ENCODE measurements around the gene COQ5.

Gene COQ5

DNA sequence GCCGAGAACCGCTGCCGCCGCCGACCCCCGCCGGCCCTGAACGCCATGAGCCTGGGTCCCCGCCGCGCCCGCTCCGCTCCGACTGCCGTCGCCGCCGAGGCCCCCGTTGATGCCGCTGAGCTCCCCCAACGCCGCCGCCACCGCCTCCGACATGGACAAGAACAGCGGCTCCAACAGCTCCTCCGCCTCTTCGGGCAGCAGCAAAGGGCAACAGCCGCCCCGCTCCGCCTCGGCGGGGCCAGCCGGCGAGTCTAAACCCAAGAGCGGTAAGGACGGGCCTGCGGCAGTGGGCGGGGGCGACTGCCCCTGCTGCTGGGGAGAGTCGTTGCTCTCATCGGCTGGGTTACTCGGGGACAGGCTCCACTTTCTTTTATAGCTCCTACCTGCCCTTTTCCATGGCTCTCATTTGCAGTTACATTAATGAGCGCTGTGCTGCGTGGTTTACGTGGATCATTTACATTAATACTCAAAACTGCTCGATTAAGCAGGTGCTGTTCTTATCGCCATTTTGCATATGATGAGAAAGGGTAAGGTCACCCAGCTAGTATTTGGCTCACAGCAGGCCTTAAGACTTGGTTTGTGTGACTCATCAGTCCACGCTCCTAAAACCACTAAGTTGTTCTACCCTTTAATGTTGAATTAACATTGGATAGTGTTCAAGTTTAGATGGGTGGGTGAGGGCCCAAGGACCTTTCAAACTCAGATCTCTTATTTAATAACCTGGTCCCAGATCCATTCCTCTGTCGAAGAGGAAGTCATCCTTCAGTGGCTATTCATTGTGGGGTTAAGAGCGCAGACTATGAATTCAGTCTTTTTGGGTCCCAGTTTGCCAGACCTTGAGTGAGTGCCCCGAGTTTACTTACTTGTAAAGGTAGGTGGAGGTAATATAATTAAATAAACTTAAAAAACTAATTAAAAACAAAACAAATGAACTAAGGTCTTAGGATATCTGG is 6.0 kb upstream of the COQ5 start (continued):
- TF ChIP-seq ZNF311 (tag by site-specific recombination; IDR thresholded peaks at IDR 0.05; ENCODE audit: borderline replicate concordance), result no peak
- TF ChIP-seq TCF7L2 (IDR thresholded peaks at IDR 0.05; ENCODE audit: borderline replicate concordance, low read depth, low read length), result no peak
- TF ChIP-seq YY1 (tag by site-specific recombination; IDR thresholded peaks at IDR 0.05), result no peak
- no peak; the same call in 1 of the 2 replicates for TF ChIP-seq KLF8 (tag by site-specific recombination; IDR thresholded peaks at IDR 0.05)
- TF ChIP-seq ZNF202 (tag by site-specific recombination; IDR thresholded peaks at IDR 0.05; ENCODE audit: borderline replicate concordance), result no peak
- no peak for TF ChIP-seq ZNF239 (tag by site-specific recombination; IDR thresholded peaks at IDR 0.05)
- TF ChIP-seq OVOL3 (tag by site-specific recombination; IDR thresholded peaks at IDR 0.05), result no peak
- peak; percentile 69 for TF ChIP-seq ZNF677 (tag by site-specific recombination; IDR thresholded peaks at IDR 0.05)
- no peak for TF ChIP-seq ZNF404 (tag by site-specific recombination; IDR thresholded peaks at IDR 0.05)
- TF ChIP-seq ZNF488 (tag by site-specific recombination; IDR thresholded peaks at IDR 0.05), result no peak
- peak; percentile 69 for TF ChIP-seq EGR2 (tag by site-specific recombination; IDR thresholded peaks at IDR 0.05; ENCODE audit: low read depth)
- TF ChIP-seq SALL2 (tag by site-specific recombination; IDR thresholded peaks at IDR 0.05; ENCODE audit: borderline replicate concordance), result no peak
- TF ChIP-seq ZNF600 (tag by site-specific recombination; IDR thresholded peaks at IDR 0.05), result no peak
- no peak for TF ChIP-seq ZNF624 (tag by site-specific recombination; IDR thresholded peaks at IDR 0.05)
- 0 out of 2 replicates have a peak, but pooled peaks have one; percentile 29 for TF ChIP-seq FEZF1 (tag by site-specific recombination; IDR thresholded peaks at IDR 0.05)
- TF ChIP-seq ZIC2 (tag by site-specific recombination; IDR thresholded peaks at IDR 0.05), result peak; percentile 61
- no peak for TF ChIP-seq MEIS1 (CRISPR knock-in tag; IDR thresholded peaks at IDR 0.05; ENCODE audit: borderline replicate concordance)
- TF ChIP-seq ZNF621 (tag by site-specific recombination; IDR thresholded peaks at IDR 0.05), result no peak
- TF ChIP-seq ZBTB48 (tag by site-specific recombination; IDR thresholded peaks at IDR 0.05), result peak; percentile 24; the same call in 1 of the 2 replicates
- TF ChIP-seq ZNF768 (tag by site-specific recombination; IDR thresholded peaks at IDR 0.05), result no peak
- TF ChIP-seq INSM2 (tag by site-specific recombination; IDR thresholded peaks at IDR 0.05), result peak; percentile 31; the same call in 1 of the 2 replicates
- TF ChIP-seq KLF9 (tag by site-specific recombination; IDR thresholded peaks at IDR 0.05; ENCODE audit: low read depth), result peak; percentile 73
- no peak for TF ChIP-seq ZNF560 (tag by site-specific recombination; IDR thresholded peaks at IDR 0.05; ENCODE audit: borderline replicate concordance)
- no peak for TF ChIP-seq ZNF155 (tag by site-specific recombination; IDR thresholded peaks at IDR 0.05)
- no peak for TF ChIP-seq ZNF280C (tag by site-specific recombination; IDR thresholded peaks at IDR 0.05)
- TF ChIP-seq ZNF266 (tag by site-specific recombination; IDR thresholded peaks at IDR 0.05; ENCODE audit: low read depth), result no peak
- TF ChIP-seq ZBTB26 (tag by site-specific recombination; optimal IDR thresholded peaks at IDR 0.05), result peak; percentile 51
- TF ChIP-seq, protein P1, sequence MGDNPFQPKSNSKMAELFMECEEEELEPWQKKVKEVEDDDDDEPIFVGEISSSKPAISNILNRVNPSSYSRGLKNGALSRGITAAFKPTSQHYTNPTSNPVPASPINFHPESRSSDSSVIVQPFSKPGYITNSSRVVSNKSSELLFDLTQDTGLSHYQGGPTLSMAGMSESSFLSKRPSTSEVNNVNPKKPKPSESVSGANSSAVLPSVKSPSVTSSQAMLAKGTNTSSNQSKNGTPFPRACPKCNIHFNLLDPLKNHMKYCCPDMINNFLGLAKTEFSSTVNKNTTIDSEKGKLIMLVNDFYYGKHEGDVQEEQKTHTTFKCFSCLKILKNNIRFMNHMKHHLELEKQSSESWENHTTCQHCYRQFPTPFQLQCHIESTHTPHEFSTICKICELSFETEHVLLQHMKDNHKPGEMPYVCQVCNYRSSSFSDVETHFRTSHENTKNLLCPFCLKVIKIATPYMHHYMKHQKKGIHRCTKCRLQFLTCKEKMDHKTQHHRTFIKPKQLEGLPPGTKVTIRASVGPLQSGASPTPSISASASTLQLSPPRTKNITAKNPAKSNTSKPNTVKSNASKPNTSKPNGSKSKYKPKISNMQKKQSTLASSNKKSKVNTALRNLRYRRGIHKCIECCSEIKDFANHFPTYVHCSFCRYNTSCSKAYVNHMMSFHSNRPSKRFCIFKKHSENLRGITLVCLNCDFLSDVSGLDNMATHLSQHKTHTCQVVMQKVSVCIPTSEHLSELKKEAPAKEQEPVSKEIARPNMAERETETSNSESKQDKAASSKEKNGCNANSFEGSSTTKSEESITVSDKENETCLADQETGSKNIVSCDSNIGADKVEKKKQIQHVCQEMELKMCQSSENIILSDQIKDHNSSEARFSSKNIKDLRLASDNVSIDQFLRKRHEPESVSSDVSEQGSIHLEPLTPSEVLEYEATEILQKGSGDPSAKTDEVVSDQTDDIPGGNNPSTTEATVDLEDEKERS (tag by site-specific recombination; IDR thresholded peaks at IDR 0.05), result no peak
- no peak for TF ChIP-seq ZNF785 (tag by site-specific recombination; IDR thresholded peaks at IDR 0.05)
- TF ChIP-seq ZNF514 (tag by site-specific recombination; IDR thresholded peaks at IDR 0.05), result no peak
- TF ChIP-seq ZNF561 (tag by site-specific recombination; IDR thresholded peaks at IDR 0.05; ENCODE audit: borderline replicate concordance), result no peak
- TF ChIP-seq REPIN1 (tag by site-specific recombination; IDR thresholded peaks at IDR 0.05; ENCODE audit: low read depth), result no peak
